ENCODE measurements around the gene KPNA4.
A peak's percentile ranks its signal among the peaks of the same experiment; 100 is the strongest.
"Not testable (repeated sequence)": the region's sequence is repeated elsewhere in the genome, so short reads cannot be mapped to it uniquely, and the experiment has no call there.

Gene KPNA4

GRCh38 chr3:160459450-160459970 is 105.9 kb downstream of the KPNA4 start:
- no peak for DNase-seq (ENCODE audit: low read depth in 2 of 2)
- no peak for TF ChIP-seq CTCF (IDR thresholded peaks at IDR 0.05; ENCODE audit: low read depth, low read length)
- no peak overlapping the region for H3K4me3 ChIP-seq (replicated peaks in 1 of 2; ENCODE audit: low read depth in 2 of 2, low read length in 2 of 2)

GRCh38 chr3:160458151-160458550 is 107.2 kb downstream of the KPNA4 start:
- H3K4me3 ChIP-seq (replicated peaks in 1 of 2; ENCODE audit: low read depth in 2 of 2, low read length in 2 of 2): no peak overlapping the region
- TF ChIP-seq CTCF (IDR thresholded peaks at IDR 0.05; ENCODE audit: low read depth, low read length): no peak
- DNase-seq (ENCODE audit: low read depth in 2 of 2): no peak

- H3K4me3 ChIP-seq (replicated peaks in 1 of 2; ENCODE audit: low read depth in 2 of 2, low read length in 2 of 2): no peak overlapping the region
- no peak for DNase-seq (ENCODE audit: low read depth in 2 of 2)
- no peak for TF ChIP-seq CTCF (IDR thresholded peaks at IDR 0.05; ENCODE audit: low read depth, low read length)
These were observed 109.5 kb downstream of the KPNA4 start for GRCh38 chr3:160455846-160456245.

GRCh38 chr3:160454995-160455394 is 110.4 kb downstream of the KPNA4 start:
- DNase-seq (ENCODE audit: low read depth in 2 of 2): no peak
- no peak overlapping the region for H3K4me3 ChIP-seq (replicated peaks in 1 of 2; ENCODE audit: low read depth in 2 of 2, low read length in 2 of 2)
- TF ChIP-seq CTCF (IDR thresholded peaks at IDR 0.05; ENCODE audit: low read depth, low read length): no peak

GRCh38 chr3:160452251-160452650 is 113.1 kb downstream of the KPNA4 start:
- not testable (repeated sequence) for H3K4me3 ChIP-seq (replicated peaks in 1 of 2; ENCODE audit: low read depth in 2 of 2, low read length in 2 of 2); DNase-seq (ENCODE audit: low read depth in 2 of 2)

GRCh38 chr3:160451602-160452001 is 113.8 kb downstream of the KPNA4 start:
- TF ChIP-seq CTCF (IDR thresholded peaks at IDR 0.05; ENCODE audit: low read depth, low read length): no peak
- H3K4me3 ChIP-seq (replicated peaks in 1 of 2; ENCODE audit: low read depth in 2 of 2, low read length in 2 of 2): no peak overlapping the region
- DNase-seq (ENCODE audit: low read depth in 2 of 2): peak in 1 of 2 donors; percentile 30

GRCh38 chr3:160450846-160451245 is 114.5 kb downstream of the KPNA4 start:
- DNase-seq (ENCODE audit: low read depth in 2 of 2): peak; percentile 76 to 90
- peak; percentile 21 for TF ChIP-seq CTCF (IDR thresholded peaks at IDR 0.05; ENCODE audit: low read depth, low read length)
- peak overlapping the region in 1 of 2 donors; percentile 88 for H3K4me3 ChIP-seq (replicated peaks in 1 of 2; ENCODE audit: low read depth in 2 of 2, low read length in 2 of 2)
